Memory B cell (primary cell): Measurements from ENCODE around the gene IGFL1.
A peak's percentile ranks its signal among the peaks of the same experiment; 100 is the strongest.
"Not testable (repeated sequence)": the region's sequence is repeated elsewhere in the genome, so short reads cannot be mapped to it uniquely, and the experiment has no call there.

Experiments
- ATAC-seq: fragments of 150-1000 bp; cut with Tn5 transposase; 2 replicates; pipeline ENCODE4 v1.10.0; 2021; ENCODE audit warnings: low read depth, mild to moderate bottlenecking, moderate library complexity
- DNase-seq, 2 donors: peaks; one replicate each; pipeline ENCODE4 v3.0.0; 2022; ENCODE audit warnings: low spot score in 2 of 2
- H3K27ac Mint-ChIP-seq: one replicate; pipeline ENCODE4 v1.8.0; 2022; ENCODE audit warnings: mild to moderate bottlenecking, moderate library complexity, mixed read lengths
- H3K27me3 Mint-ChIP-seq: one replicate; pipeline ENCODE4 v1.8.0; 2022; ENCODE audit warnings: mixed read lengths
- H3K36me3 Mint-ChIP-seq: one replicate; pipeline ENCODE4 v1.8.0; 2022; ENCODE audit warnings: mild to moderate bottlenecking, mixed read lengths
- H3K4me1 Mint-ChIP-seq: one replicate; pipeline ENCODE4 v1.8.0; 2022; ENCODE audit warnings: mixed read lengths
- H3K4me3 Mint-ChIP-seq: one replicate; pipeline ENCODE4 v1.8.0; 2022; ENCODE audit warnings: mild to moderate bottlenecking, moderate library complexity, mixed read lengths
- H3K9me3 Mint-ChIP-seq: one replicate; pipeline ENCODE4 v1.8.0; 2022; ENCODE audit warnings: mixed read lengths

The IGFL1 gene

DNA sequence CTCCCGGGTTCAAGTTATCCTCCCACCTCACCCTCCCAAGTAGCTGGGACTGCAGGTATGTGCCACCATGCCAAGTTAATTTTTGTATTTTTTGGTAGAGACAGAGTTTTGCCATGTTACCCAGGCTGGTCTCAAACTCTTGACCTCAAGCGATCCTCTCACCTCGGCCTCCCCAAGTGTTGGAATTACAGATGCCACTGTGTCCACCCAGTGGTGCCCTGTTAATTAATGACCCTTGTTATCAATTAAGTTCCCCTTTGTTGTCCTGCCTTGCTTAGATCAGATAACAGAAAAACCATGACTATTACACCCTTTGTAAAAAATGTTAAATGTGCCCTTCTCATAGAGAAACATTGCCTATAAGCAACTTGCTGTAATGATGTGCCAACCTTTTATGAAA, 34.4 kb upstream of the IGFL1 start:
- peaks cover 28% of the 10 kb centered on the region for H3K27me3 Mint-ChIP-seq
- no peak overlapping the region for H3K4me3 Mint-ChIP-seq
- H3K27ac Mint-ChIP-seq = no peak overlapping the region
- no peaks in the 10 kb centered on the region for H3K36me3 Mint-ChIP-seq
- DNase-seq (no peak), ATAC-seq (no peak)
- no peaks in the 10 kb centered on the region for H3K4me1 Mint-ChIP-seq
- no peaks in the 10 kb centered on the region for H3K9me3 Mint-ChIP-seq

DNA sequence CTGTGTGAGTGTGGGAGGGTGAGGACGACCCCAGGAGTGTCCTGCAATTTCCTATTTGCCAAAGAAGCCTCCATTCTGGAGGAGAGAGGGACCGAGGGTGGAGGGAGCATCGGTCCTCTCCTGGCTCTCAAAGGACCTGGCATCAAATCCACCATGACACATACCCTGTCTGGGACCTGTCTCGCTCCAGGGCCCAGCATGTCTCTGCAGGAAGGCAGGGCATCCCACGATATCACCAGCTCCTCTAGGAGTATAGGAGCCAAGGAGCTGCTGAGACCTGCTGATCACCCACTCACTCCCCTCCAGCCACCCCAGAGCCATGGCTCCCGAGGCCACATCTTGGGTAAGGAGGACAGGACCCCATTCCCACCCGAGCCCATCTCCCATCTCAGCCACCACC, 33.6 kb upstream of the IGFL1 start:
- ATAC-seq, H3K27ac Mint-ChIP-seq, H3K4me1 Mint-ChIP-seq, H3K9me3 Mint-ChIP-seq, H3K4me3 Mint-ChIP-seq, DNase-seq, H3K36me3 Mint-ChIP-seq: not testable (repeated sequence)
- peaks cover 26% of the 10 kb centered on the region for H3K27me3 Mint-ChIP-seq

- no peak for ATAC-seq
- Mint-ChIP-seq H3K36me3 (no peaks in the 10 kb centered on the region), H3K4me1 (no peaks in the 10 kb centered on the region), H3K27me3 (peaks cover 27% of the 10 kb centered on the region), H3K4me3 (no peak overlapping the region), H3K27ac (no peak overlapping the region), H3K9me3 (no peaks in the 10 kb centered on the region)
- DNase-seq = no peak
These were observed 33.0 kb upstream of the IGFL1 start for GRCh38 chr19:46196410-46197124.

- Mint-ChIP-seq H3K36me3 (no peaks in the 10 kb centered on the region), H3K9me3 (no peaks in the 10 kb centered on the region), H3K4me1 (no peaks in the 10 kb centered on the region), H3K27me3 (peaks cover 32% of the 10 kb centered on the region), H3K4me3 (no peak overlapping the region), H3K27ac (peak overlapping the region; percentile 51)
- ATAC-seq (no peak), DNase-seq (no peak)
These were observed 32.0 kb upstream of the IGFL1 start for GRCh38 chr19:46197314-46198070.

DNA sequence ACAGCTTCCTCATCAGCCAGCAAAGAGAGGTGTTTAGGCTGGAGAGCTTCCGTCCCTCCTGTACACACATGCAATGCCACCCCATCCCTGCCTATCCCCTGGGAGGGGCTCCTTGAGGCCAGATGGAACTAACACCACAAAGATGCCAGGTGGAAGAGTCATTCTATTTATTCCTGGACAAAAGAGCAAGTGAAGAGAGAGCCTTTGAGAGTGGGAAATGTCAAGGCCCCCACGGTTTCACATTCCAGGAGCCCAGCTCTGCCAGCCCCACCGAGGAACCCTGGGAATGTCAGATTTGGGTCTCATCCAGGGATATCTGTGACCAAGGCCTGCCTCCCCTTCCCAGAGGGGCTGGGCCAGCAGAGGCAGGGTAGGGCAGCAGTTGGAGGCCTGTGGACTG, 30.8 kb upstream of the IGFL1 start:
- H3K27me3 Mint-ChIP-seq = peaks cover 38% of the 10 kb centered on the region

GRCh38 chr19:46201454-46202310, 27.9 kb upstream of the IGFL1 start:
- H3K9me3 Mint-ChIP-seq = no peaks in the 10 kb centered on the region
- no peaks in the 10 kb centered on the region for H3K4me1 Mint-ChIP-seq
- no peaks in the 10 kb centered on the region for H3K36me3 Mint-ChIP-seq
- H3K4me3 Mint-ChIP-seq = no peak overlapping the region
- ATAC-seq (no peak), DNase-seq (no peak)
- no peak overlapping the region for H3K27ac Mint-ChIP-seq
- peaks cover 30% of the 10 kb centered on the region for H3K27me3 Mint-ChIP-seq

More for the DNA sequence above, 30.8 kb upstream of the IGFL1 start:
- Mint-ChIP-seq H3K4me3 (no peak overlapping the region), H3K9me3 (no peaks in the 10 kb centered on the region), H3K4me1 (no peaks in the 10 kb centered on the region), H3K27ac (no peak overlapping the region), H3K36me3 (no peaks in the 10 kb centered on the region)
- no peak for ATAC-seq
- no peak for DNase-seq

DNA sequence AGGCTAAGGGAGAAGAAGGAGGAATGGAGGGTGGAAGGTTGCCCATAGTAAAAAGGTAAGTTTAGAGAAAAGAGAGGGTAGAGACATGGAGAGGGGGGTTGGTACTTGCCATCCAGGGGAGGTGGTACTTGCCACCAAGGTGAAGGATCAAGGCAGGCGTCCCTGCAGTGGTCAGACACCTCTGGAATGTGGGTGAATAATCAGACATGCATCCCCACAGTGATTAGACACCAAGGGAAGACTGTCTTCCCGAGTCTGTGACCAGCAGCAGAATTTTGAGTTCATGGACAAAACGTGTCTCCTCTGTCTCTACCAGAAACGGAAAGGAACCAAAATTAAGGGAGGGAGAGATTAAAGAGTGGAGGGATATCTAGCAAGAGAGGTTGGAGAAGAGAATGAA, 27.1 kb upstream of the IGFL1 start:
- ATAC-seq = no peak
- Mint-ChIP-seq H3K4me3 (no peak overlapping the region), H3K4me1 (no peaks in the 10 kb centered on the region), H3K27me3 (peaks cover 24% of the 10 kb centered on the region), H3K36me3 (no peaks in the 10 kb centered on the region), H3K27ac (no peak overlapping the region), H3K9me3 (no peaks in the 10 kb centered on the region)
- no peak for DNase-seq

- H3K27ac Mint-ChIP-seq = no peak overlapping the region
- no peak for ATAC-seq
- DNase-seq = no peak
- H3K9me3 Mint-ChIP-seq = no peaks in the 10 kb centered on the region
- H3K27me3 Mint-ChIP-seq = peaks cover 22% of the 10 kb centered on the region
- no peaks in the 10 kb centered on the region for H3K36me3 Mint-ChIP-seq
- H3K4me1 Mint-ChIP-seq = no peaks in the 10 kb centered on the region
- no peak overlapping the region for H3K4me3 Mint-ChIP-seq
These were observed 26.4 kb upstream of the IGFL1 start for GRCh38 chr19:46202872-46203860.

- Mint-ChIP-seq H3K4me3 (no peak overlapping the region), H3K9me3 (no peaks in the 10 kb centered on the region), H3K27me3 (peaks cover 24% of the 10 kb centered on the region), H3K4me1 (no peaks in the 10 kb centered on the region), H3K27ac (no peak overlapping the region), H3K36me3 (no peaks in the 10 kb centered on the region)
- ATAC-seq (no peak), DNase-seq (no peak)
These were observed 25.5 kb upstream of the IGFL1 start for GRCh38 chr19:46204008-46204407.

DNA sequence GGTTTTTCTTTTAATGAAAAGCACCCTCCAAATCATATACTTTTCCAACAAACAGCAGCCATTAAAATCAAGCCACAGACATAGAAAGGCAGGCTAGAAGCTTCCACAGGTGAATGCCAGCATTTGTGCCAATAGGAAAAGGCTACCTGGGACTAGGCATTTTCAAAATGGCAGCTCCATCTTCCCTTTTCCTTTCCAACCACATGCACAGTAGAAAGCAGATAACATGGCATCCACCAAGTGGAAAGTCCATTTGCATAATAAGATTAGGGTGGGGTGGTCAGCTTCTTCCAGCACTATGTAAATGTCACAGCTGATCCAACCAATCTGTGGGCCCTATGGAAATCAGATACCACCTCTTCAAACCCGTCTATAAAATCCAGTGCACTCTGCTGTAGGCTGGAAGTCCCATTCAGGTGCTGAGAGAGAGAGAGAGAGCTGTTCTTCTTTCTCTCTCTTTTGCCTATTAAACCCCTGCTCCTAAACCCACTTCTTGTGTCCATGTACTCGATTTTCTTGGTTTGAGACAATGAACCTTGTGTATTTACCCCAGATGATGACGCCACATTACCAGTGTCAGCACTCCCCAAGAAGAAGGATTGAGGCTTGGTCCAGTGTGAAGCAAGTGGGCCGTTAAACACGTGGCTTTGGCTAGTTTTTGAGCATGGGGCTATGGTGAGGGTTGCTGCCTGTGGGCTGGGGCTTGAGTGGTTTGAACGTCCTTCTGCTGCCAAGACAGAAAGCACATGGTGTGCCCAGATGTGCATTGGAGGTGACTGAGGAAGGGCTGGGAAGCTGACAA, 24.2 kb upstream of the IGFL1 start:
- Mint-ChIP-seq H3K9me3 (no peaks in the 10 kb centered on the region), H3K27me3 (peaks cover 26% of the 10 kb centered on the region), H3K36me3 (no peaks in the 10 kb centered on the region), H3K27ac (no peak overlapping the region), H3K4me3 (no peak overlapping the region), H3K4me1 (no peaks in the 10 kb centered on the region)
- no peak for DNase-seq
- ATAC-seq = no peak

- Mint-ChIP-seq H3K27me3 (peaks cover 24% of the 10 kb centered on the region), H3K4me3 (no peak overlapping the region), H3K9me3 (no peaks in the 10 kb centered on the region), H3K27ac (no peak overlapping the region), H3K36me3 (no peaks in the 10 kb centered on the region), H3K4me1 (no peaks in the 10 kb centered on the region)
- DNase-seq (no peak), ATAC-seq (no peak)
These were observed 23.4 kb upstream of the IGFL1 start for GRCh38 chr19:46206176-46206575.

- Mint-ChIP-seq H3K36me3 (no peaks in the 10 kb centered on the region), H3K9me3 (no peaks in the 10 kb centered on the region), H3K27me3 (peaks cover 19% of the 10 kb centered on the region)
These were observed 22.9 kb upstream of the IGFL1 start for GRCh38 chr19:46206682-46207081.

DNA sequence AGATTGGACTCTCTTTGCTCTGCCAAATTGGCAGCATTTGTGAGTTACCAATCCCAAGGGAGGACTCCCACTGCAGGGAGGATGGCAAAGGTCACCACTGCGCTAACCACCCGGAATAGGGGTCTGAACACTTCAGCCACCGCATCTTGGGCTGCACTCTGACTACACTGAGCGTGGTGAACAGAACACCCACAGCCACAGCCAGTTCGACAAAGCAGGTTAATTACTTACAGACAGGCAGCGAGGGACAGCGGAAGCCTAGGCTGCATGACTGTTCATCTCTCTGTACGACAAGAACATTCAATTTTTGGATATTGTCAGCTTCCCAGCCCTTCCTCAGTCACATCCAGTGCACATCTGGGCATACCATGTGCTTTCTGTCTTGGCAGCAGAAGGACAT, 21.7 kb upstream of the IGFL1 start:
- not testable (repeated sequence) for H3K36me3 Mint-ChIP-seq, ATAC-seq, H3K9me3 Mint-ChIP-seq, DNase-seq, H3K4me1 Mint-ChIP-seq, H3K27ac Mint-ChIP-seq, H3K4me3 Mint-ChIP-seq
- H3K27me3 Mint-ChIP-seq = peaks cover 11% of the 10 kb centered on the region

More at GRCh38 chr19:46206682-46207081, 22.9 kb upstream of the IGFL1 start:
- no peak for ATAC-seq
- DNase-seq = no peak
- no peak overlapping the region for H3K27ac Mint-ChIP-seq
- H3K4me1 Mint-ChIP-seq = no peaks in the 10 kb centered on the region
- no peak overlapping the region for H3K4me3 Mint-ChIP-seq
